Endothelial cell (in vitro differentiated cells): ENCODE data around the gene SMYD1. TPM values are rescaled to one million over a fixed set of nuclear protein-coding genes. Genes with fewer than 3 reads are reported as not detected.

Experiments
- DNase-seq: peaks from one replicate; pipeline ENCODE4 v3.0.0; 2021; ENCODE audit warnings: low spot score
- H3K27ac Mint-ChIP-seq: one replicate; pipeline ENCODE4 v1.8.0; 2021; ENCODE audit warnings: mixed read lengths, inconsistent platforms; ENCODE audit not compliant: unreplicated experiment
- H3K27me3 Mint-ChIP-seq: one replicate; pipeline ENCODE4 v1.8.0; 2021; ENCODE audit warnings: mild to moderate bottlenecking, moderate library complexity, mixed read lengths, inconsistent platforms; ENCODE audit not compliant: unreplicated experiment
- H3K36me3 Mint-ChIP-seq: one replicate; pipeline ENCODE4 v1.8.0; 2021; ENCODE audit warnings: mild to moderate bottlenecking, low read depth, mixed read lengths, inconsistent platforms; ENCODE audit not compliant: unreplicated experiment
- H3K4me1 Mint-ChIP-seq: one replicate; pipeline ENCODE4 v1.8.0; 2021; ENCODE audit warnings: mild to moderate bottlenecking, mixed read lengths, inconsistent platforms; ENCODE audit not compliant: unreplicated experiment
- H3K4me3 Mint-ChIP-seq: one replicate; pipeline ENCODE4 v1.8.0; 2021; ENCODE audit warnings: mild to moderate bottlenecking, mixed read lengths, inconsistent platforms; ENCODE audit not compliant: unreplicated experiment
- H3K9me3 Mint-ChIP-seq: one replicate; pipeline ENCODE4 v1.8.0; 2021; ENCODE audit warnings: mixed read lengths, inconsistent platforms; ENCODE audit not compliant: unreplicated experiment
- CTCF ChIP-seq: fragments of 200-600 bp; sonication (generic); IDR thresholded peaks from one replicate; pipeline ENCODE4 v1.5.0; 2021; ENCODE audit warnings: antibody characterized with exemption; ENCODE audit not compliant: unreplicated experiment
- total RNA-seq: library from RNA; stranded (reverse); fragmentation: NEBNext Ultra II Directional; extraction: Animal tissue kit (Norgen Biotek cat#: 25700); gene quantifications from one replicate; pipeline ENCODE4 v1.2.1, GENCODE V29; 2021; ENCODE audit not compliant: unreplicated experiment

The SMYD1 gene
- total RNA-seq, 1 donor from 2014 or later: not detected

GRCh38 chr2:88126772-88127637 is 59.4 kb downstream of the SMYD1 start:
- H3K4me3 Mint-ChIP-seq: no peak overlapping the region
- H3K4me1 Mint-ChIP-seq: no peaks in the 10 kb centered on the region

GRCh38 chr2:88127638-88127887 is 59.9 kb downstream of the SMYD1 start:
- no peaks in the 10 kb centered on the region for H3K36me3 Mint-ChIP-seq
- H3K4me1 Mint-ChIP-seq: no peaks in the 10 kb centered on the region
- H3K27ac Mint-ChIP-seq: no peak overlapping the region
- no peaks in the 10 kb centered on the region for H3K9me3 Mint-ChIP-seq
- TF ChIP-seq CTCF: no peak
- no peak overlapping the region for H3K4me3 Mint-ChIP-seq
- no peak for DNase-seq
- H3K27me3 Mint-ChIP-seq: peaks cover 18% of the 10 kb centered on the region

More at GRCh38 chr2:88126772-88127637, 59.4 kb downstream of the SMYD1 start:
- H3K27ac Mint-ChIP-seq: no peak overlapping the region
- TF ChIP-seq CTCF: no peak
- no peaks in the 10 kb centered on the region for H3K36me3 Mint-ChIP-seq
- H3K27me3 Mint-ChIP-seq: peaks cover 18% of the 10 kb centered on the region
- no peak for DNase-seq
- H3K9me3 Mint-ChIP-seq: no peaks in the 10 kb centered on the region

GRCh38 chr2:88127888-88128653 is 60.4 kb downstream of the SMYD1 start, which contains the start of gene FABP1:
FABP1 (minus strand) TSS chr2:88128062; CDS start chr2:88128017, 45 bp downstream.
- H3K9me3 Mint-ChIP-seq: no peaks in the 10 kb centered on the region
- H3K27ac Mint-ChIP-seq: no peak within 1 kb of the TSS
- H3K27me3 Mint-ChIP-seq: peaks cover 18% of the 10 kb centered on the region
- no peak within 1 kb of the TSS for H3K4me3 Mint-ChIP-seq
- no peak for DNase-seq
- no peak for TF ChIP-seq CTCF
- no peaks in the 10 kb centered on the region for H3K36me3 Mint-ChIP-seq
- H3K4me1 Mint-ChIP-seq: no peaks in the 10 kb centered on the region

- no peak overlapping the region for H3K4me3 Mint-ChIP-seq
- TF ChIP-seq CTCF: no peak
- no peaks in the 10 kb centered on the region for H3K36me3 Mint-ChIP-seq
- H3K4me1 Mint-ChIP-seq: no peaks in the 10 kb centered on the region
- no peaks in the 10 kb centered on the region for H3K9me3 Mint-ChIP-seq
- H3K27ac Mint-ChIP-seq: no peak overlapping the region
- H3K27me3 Mint-ChIP-seq: peaks cover 18% of the 10 kb centered on the region
- no peak for DNase-seq
Observed at GRCh38 chr2:88128654-88129312, 61.2 kb downstream of the SMYD1 start.
